Superior temporal gyrus (tissue), 1 donor: ENCODE results near the gene LRRC70.
"Not testable (repeated sequence)": the region's sequence is repeated elsewhere in the genome, so short reads cannot be mapped to it uniquely, and the experiment has no call there.

Source experiments
- DNase-seq: peaks from one replicate; pipeline ENCODE4 v3.0.0-alpha.2; 2016; ENCODE audit errors: extremely low spot score

LRRC70 gene

GRCh38 chr5:62606878-62607277 is 28.3 kb downstream of the LRRC70 start:
- no peak for DNase-seq

GRCh38 chr5:62607615-62608014 is 29.0 kb downstream of the LRRC70 start:
- DNase-seq, result no peak

- DNase-seq, result no peak
Observed at GRCh38 chr5:62608529-62609511, 30.2 kb downstream of the LRRC70 start.

- DNase-seq, result no peak
Observed at GRCh38 chr5:62614355-62614754, 35.7 kb downstream of the LRRC70 start.

- DNase-seq, result no peak
Observed at GRCh38 chr5:62616615-62617277, 38.1 kb downstream of the LRRC70 start.

GRCh38 chr5:62617943-62618342 is 39.3 kb downstream of the LRRC70 start:
- DNase-seq, result no peak

GRCh38 chr5:62620761-62621160 is 42.1 kb downstream of the LRRC70 start:
- no peak for DNase-seq

GRCh38 chr5:62621280-62621679 is 42.7 kb downstream of the LRRC70 start:
- DNase-seq, result no peak

GRCh38 chr5:62623271-62623670 is 44.7 kb downstream of the LRRC70 start:
- DNase-seq, result no peak

GRCh38 chr5:62624436-62624835 is 45.8 kb downstream of the LRRC70 start:
- not testable (repeated sequence) for DNase-seq

- no peak for DNase-seq
Observed at GRCh38 chr5:62626534-62626933, 47.9 kb downstream of the LRRC70 start.

GRCh38 chr5:62627121-62627520 is 48.5 kb downstream of the LRRC70 start:
- DNase-seq, result no peak

- DNase-seq, result no peak
Observed at GRCh38 chr5:62627901-62628300, 49.3 kb downstream of the LRRC70 start.
